ENCODE data around the gene MRPS27.

DNA sequence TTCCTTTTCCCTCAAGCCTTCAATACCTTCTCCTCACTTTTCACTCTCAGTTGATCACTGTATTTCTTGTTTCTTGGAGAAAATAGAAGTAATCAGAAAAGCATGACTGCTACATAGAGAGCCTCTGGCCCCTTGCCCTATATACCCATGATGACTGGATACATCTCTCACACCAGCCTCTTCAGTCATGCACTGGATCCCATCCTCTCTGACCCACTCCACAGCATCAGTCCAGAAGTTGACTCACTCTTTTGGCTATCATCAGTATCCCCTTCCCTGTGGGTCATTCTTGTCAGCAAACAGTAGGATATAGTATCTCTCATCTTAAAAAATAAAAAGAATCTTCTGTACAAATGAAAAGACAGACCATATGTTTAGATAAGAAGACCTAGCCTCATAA is 33.0 kb upstream of the MRPS27 start:
- TF ChIP-seq, protein P1, sequence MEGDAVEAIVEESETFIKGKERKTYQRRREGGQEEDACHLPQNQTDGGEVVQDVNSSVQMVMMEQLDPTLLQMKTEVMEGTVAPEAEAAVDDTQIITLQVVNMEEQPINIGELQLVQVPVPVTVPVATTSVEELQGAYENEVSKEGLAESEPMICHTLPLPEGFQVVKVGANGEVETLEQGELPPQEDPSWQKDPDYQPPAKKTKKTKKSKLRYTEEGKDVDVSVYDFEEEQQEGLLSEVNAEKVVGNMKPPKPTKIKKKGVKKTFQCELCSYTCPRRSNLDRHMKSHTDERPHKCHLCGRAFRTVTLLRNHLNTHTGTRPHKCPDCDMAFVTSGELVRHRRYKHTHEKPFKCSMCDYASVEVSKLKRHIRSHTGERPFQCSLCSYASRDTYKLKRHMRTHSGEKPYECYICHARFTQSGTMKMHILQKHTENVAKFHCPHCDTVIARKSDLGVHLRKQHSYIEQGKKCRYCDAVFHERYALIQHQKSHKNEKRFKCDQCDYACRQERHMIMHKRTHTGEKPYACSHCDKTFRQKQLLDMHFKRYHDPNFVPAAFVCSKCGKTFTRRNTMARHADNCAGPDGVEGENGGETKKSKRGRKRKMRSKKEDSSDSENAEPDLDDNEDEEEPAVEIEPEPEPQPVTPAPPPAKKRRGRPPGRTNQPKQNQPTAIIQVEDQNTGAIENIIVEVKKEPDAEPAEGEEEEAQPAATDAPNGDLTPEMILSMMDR (conservative IDR thresholded peaks at IDR 0.05; ENCODE audit: low read depth, low read length), result no peak
- TF ChIP-seq EZH2 (IDR thresholded peaks at IDR 0.05; ENCODE audit: borderline replicate concordance, low read depth, low read length, poor library complexity, severe bottlenecking), result no peak

Measured in A673 (cell line).